OCI-M2 (cell line): ENCODE data around the gene HBP1.
A peak's percentile ranks its signal among the peaks of the same experiment; 100 is the strongest.
"Not testable (repeated sequence)": the region's sequence is repeated elsewhere in the genome, so short reads cannot be mapped to it uniquely, and the experiment has no call there.

Experiments used
- DNase-seq: peaks from one replicate; lab custom pipeline; 2025; ENCODE audit not compliant: unreplicated experiment; lab: John Stamatoyannopoulos, UW

HBP1 gene

GRCh38 chr7:107168233-107169119 lies at the start of gene HBP1:
TSS of gene HBP1 (plus strand) at chr7:107169003. CDS start at chr7:107179894, 10,891 bp downstream.
- DNase-seq: peak; percentile 99

DNA sequence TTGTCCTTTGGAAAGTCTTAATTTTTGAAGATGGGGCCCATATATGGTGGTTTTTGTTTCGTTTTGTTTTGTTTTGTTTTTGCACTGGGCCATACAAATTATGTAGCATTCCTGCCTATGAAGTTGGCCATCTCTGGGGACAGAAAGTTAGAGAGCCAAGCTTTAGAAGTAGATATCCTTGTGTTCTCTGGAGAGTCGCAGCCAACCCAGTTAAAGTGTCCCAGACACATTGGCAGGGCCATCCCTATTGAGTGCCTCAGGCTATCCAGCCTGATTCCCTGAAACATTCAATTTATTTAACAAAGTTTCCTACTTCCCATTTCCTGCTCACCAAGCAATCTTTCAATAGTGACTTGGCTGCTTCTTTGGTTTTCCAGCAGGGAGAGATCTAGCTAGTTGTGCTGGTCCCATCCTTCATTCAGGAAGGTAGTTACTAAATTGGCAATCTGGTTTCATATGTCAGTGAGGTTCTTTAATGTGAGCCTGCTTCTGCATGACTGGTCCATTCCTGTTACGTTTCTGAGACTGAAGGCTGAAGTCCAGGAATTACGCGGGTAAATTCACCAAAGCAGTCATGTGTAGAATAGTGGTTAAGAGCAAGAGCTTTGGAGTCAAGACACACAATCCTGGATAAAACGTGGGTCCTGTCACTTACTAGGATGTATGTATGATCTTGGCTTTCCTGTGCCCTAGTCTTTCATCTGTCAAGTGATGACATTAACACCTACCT lies 49.3 kb upstream of the HBP1 start:
- DNase-seq: no peak

- no peak for DNase-seq
These were observed 46.3 kb upstream of the HBP1 start for GRCh38 chr7:107122486-107122911.

DNA sequence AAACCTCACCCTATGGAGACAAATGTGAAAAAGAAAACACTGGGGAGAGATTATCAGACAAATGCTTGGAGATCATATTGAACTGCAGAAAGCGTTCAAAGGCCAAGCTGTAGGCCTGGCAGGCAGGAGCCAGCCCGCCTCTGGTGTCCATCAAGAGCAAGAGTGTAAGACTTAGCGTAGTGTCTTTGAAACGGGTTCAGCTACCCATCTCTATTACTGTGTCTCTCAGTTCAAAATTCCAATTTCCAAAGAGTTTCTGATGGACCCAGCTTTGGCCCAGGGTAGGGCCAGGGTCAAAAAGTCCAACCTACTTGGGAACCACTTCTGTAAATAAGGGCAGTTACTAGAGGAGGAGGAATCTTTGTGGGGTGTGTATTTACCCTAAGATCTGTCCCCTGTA lies 45.4 kb upstream of the HBP1 start:
- no peak for DNase-seq

- no peak for DNase-seq
These were observed 43.3 kb upstream of the HBP1 start for GRCh38 chr7:107125475-107125874.

GRCh38 chr7:107128217-107128616 lies 40.6 kb upstream of the HBP1 start:
- DNase-seq: no peak

GRCh38 chr7:107128748-107129147 lies 40.1 kb upstream of the HBP1 start:
- DNase-seq: no peak

DNA sequence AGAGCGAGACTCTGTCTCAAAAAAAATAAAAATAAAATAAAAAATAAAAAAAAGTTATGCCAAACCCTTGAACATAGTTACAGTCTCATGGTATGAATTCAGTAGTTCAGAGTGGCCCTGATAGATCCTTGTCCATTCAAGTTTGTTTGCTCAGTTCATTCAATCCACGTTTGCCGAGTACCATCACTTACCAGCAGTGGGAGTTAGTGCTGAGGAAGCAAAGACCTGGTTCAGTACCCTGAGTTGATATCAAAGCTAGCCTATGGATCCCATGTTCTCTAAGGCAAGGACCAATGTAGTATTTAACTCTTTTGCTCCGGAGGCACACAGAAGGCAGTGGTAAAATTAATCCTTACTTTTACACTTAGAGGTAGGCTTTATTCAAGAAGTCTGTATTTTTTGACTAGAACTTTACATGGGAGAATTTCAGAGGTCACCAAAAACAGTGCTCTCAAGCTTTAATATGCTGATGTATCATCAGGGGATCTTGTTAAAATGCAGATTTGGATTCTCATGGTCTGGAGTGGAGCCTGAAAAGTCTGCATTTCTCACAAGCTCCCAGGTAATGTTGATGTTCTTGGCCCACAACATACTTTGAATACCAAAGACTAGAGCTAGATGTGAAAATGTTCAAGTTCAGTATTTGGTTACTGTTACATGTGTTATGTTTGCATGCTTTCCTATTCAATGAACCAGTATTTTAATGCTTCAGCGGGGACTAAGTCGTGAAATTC lies 38.1 kb upstream of the HBP1 start:
- DNase-seq: no peak

GRCh38 chr7:107133396-107133795 lies 35.4 kb upstream of the HBP1 start:
- DNase-seq: no peak

DNA sequence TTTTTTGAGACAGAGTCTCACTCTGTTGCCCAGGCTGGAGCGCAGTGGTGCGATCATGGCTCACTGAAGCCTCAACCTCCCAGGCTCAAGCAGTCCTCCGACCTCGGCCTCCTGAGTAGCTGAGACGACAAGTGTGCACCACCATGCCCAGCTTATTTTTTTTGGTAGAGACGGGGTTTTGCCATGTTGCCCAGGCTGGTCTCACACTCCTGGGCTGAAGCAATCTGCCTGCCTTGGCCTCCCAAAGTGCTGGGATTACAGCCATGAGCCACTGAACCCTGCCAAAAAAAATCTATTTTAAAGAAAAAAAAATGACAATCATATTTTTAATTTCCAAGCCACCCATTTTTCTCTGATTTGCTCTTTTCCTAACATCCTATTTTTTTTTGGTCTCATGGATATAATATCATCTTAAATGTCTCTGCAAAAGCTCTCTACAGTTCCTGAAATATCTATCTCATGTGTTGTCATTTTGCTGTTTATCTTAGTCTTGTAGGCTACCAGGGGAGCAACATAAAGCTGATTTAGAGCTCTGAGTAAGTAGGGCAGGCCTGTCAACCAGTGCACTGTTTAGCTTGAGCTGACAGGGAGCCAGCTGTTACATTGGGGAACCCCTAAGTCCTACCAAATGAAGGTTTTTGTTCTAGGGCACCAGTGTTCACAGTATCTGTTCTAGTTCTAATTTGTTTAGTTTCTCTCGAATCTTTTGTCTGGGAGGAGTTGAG lies 29.9 kb upstream of the HBP1 start:
- no peak for DNase-seq

GRCh38 chr7:107143875-107144274 lies 24.9 kb upstream of the HBP1 start:
- DNase-seq: not testable (repeated sequence)

GRCh38 chr7:107145067-107145838 lies 23.6 kb upstream of the HBP1 start:
- DNase-seq: no peak

- no peak for DNase-seq
These were observed 21.1 kb upstream of the HBP1 start for GRCh38 chr7:107147464-107148393.

DNA sequence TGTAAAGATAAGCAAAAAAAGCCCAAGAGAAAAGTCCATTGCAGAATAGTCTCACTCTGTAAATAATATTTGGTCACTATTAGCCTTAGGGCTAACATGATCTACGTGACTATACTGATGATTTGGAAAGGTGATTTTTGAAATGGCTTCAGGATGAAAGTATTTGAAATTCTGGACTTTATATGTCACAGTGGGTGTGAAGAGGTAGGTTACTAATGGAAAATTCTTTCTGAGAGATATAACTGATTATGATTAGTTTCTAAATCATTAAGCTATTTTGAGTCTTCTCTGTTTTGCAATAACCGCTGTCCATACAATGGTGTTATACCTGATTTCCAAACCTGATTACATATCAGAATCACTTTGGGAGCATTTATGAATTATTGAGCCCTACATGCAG lies 20.1 kb upstream of the HBP1 start:
- no peak for DNase-seq

DNA sequence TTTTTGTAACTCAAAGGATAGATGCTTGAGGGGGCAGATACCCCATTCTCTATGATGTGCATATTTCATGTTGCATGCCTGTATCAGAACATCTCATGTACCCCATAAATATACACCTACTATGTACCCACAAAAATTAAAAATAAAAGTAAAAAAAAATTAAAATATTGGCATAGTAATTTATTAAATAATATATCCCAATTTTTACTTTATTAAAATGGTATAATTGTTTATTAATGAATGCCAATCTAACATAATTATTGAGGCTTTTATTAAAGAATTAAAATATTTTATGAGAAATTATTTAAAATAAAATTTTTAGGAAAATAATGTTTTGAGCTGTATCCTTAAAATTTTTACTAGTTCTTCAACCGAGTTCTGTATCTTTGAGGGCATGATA lies 18.9 kb upstream of the HBP1 start:
- no peak for DNase-seq

DNA sequence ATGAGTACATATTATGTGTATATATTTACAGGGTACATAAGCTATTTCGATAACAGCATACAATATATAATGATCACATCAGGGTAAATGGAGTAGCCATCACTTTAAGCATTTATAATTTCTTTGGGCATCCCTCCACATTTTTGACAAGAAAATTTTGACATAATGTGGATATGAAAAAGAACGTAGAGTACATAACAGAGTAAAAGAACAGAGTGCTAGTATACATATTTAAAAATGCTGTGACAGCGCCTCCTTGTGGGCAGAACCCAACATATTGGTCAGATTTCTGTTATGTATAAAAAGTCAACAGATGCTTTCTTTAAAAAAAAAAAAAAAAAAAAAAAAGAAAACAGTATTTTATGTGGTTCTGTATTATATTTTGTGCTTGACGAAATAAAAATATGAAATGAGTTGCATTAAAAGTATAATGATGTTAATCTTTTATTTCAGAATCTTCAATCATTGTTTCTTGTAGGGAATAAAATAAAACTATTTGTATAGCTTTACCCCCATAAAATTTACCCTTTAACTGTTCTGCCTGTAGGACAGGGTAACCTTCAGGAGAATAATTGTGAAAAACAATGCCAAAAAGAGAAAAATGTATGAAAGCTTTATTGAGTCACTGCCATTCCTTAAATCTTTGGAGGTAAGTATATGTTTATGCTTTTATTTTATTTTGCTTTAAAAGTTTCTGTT lies 18.3 kb upstream of the HBP1 start:
- peak; percentile 35 for DNase-seq

- DNase-seq: no peak
These were observed 17.3 kb upstream of the HBP1 start for GRCh38 chr7:107151538-107151937.

- DNase-seq: no peak
These were observed 16.8 kb upstream of the HBP1 start for GRCh38 chr7:107152011-107152410.
